GM12878 (cell line): ENCODE results near the gene OPA1. TPM values are rescaled to one million over a fixed set of nuclear protein-coding genes. Genes with fewer than 3 reads are reported as not detected.

Experiments used
- ATAC-seq: fragments of 200-7000 bp; cut with Tn5 transposase; 3 replicates; pipeline ENCODE4 v1.9.1; 2020; ENCODE audit warnings: mild to moderate bottlenecking, moderate library complexity
- BruUV-seq: library from RNA; stranded (reverse); fragments of 400-500 nt; replicated peaks from 2 replicates; lab custom pipeline; 2021; lab: Mats Ljungman, UMichigan
- CTCF ChIA-PET: fragments of 300-600 bp; sonication (Branson Sonifier 250); formaldehyde crosslinking; extraction: SDS; loops from one replicate; lab custom pipeline; 2021; ENCODE audit warnings: inconsistent platforms; lab: Yijun Ruan, JAX
- POLR2A ChIA-PET: fragments of 350-600 bp; formaldehyde crosslinking; extraction: SDS; loops from one replicate; lab custom pipeline; 2021; ENCODE audit warnings: inconsistent platforms; lab: Charles Lee
- RAD21 ChIA-PET: fragments of 300-600 bp; sonication (Branson Sonifier 250); formaldehyde crosslinking; loops from one replicate; lab custom pipeline; 2023; ENCODE audit warnings: antibody characterized with exemption; ENCODE audit not compliant: unreplicated experiment; lab: Charles Lee
- SMC1A ChIA-PET: fragments of 300-600 bp; sonication (Branson Sonifier 250); formaldehyde crosslinking; loops from one replicate; lab custom pipeline; 2023; ENCODE audit not compliant: unreplicated experiment, uncharacterized antibody; lab: Charles Lee
- DNase-seq: peaks from one replicate; pipeline ENCODE4 v3.0.0-alpha.2; 2011; ENCODE audit warnings: low read depth, low spot score
- FAIRE-seq: peaks from 3 replicates; lab custom pipeline; 2011; peaks lifted over from hg19 to GRCh38; lab: Jason Lieb, UNC
- H2AFZ ChIP-seq: 2 replicates; pipeline ENCODE4 v1.6.0; 2011; ENCODE audit warnings: low read depth, low read length, control low read depth; ENCODE audit not compliant: control insufficient read depth
- H3K27ac ChIP-seq: 2 replicates; pipeline ENCODE4 v1.5.1; 2011; ENCODE audit warnings: control low read depth; ENCODE audit not compliant: control insufficient read depth, insufficient read depth
- H3K27me3 ChIP-seq, 2 experiments: replicated peaks in 1 of 2; 2 replicates each; pipeline versions ENCODE4 v1.6.0 to v1.6.1; 2011; ENCODE audit warnings: low read length in 1 of 2; ENCODE audit not compliant: control insufficient read depth in 2 of 2, insufficient read depth in 2 of 2
- H3K36me3 ChIP-seq, 2 experiments: 2 replicates each; pipeline ENCODE4 v1.5.1; 2011; ENCODE audit warnings: low read length in 1 of 2; ENCODE audit not compliant: control insufficient read depth in 2 of 2, insufficient read depth in 2 of 2
- H3K4me1 ChIP-seq: 2 replicates; pipeline ENCODE4 v1.6.1; 2011; ENCODE audit warnings: mild to moderate bottlenecking, low read length, moderate library complexity, mixed read lengths; ENCODE audit not compliant: control insufficient read depth, insufficient read depth
- H3K4me2 ChIP-seq: 2 replicates; pipeline ENCODE4 v1.6.0; 2011; ENCODE audit warnings: control low read depth; ENCODE audit not compliant: control insufficient read depth, insufficient read depth
- H3K4me3 ChIP-seq: fragments of 200-600 bp; sonication (generic); 2 replicates; pipeline ENCODE4 v1.5.1; 2016
- H3K79me2 ChIP-seq: 2 replicates; pipeline ENCODE4 v1.6.0; 2011; ENCODE audit warnings: low read length; ENCODE audit not compliant: control insufficient read depth, insufficient read depth
- H3K9ac ChIP-seq: 2 replicates; pipeline ENCODE4 v1.8.0; 2011; ENCODE audit warnings: low read length, control low read depth, mixed read lengths; ENCODE audit not compliant: control insufficient read depth, insufficient read depth
- H3K9me3 ChIP-seq: replicated peaks from 3 replicates; pipeline ENCODE4 v1.5.1; 2011; ENCODE audit warnings: mild to moderate bottlenecking, low read length; ENCODE audit not compliant: control insufficient read depth, insufficient read depth
- H4K20me1 ChIP-seq: 2 replicates; pipeline ENCODE4 v1.6.0; 2011; ENCODE audit not compliant: control insufficient read depth, insufficient read depth
- BMI1 ChIP-seq: fragments of 450-650 bp; IDR thresholded peaks from 2 replicates; pipeline ENCODE4 v1.6.1; 2016; ENCODE audit warnings: mild to moderate bottlenecking, moderate library complexity, borderline replicate concordance
- CHD2 ChIP-seq: IDR thresholded peaks from 2 replicates; pipeline ENCODE4 v1.6.1; 2011; ENCODE audit warnings: low read depth, low read length, improper control_type of control experiment, borderline replicate concordance
- E2F4 ChIP-seq: IDR thresholded peaks from 2 replicates; pipeline ENCODE4 v1.6.1; 2012; ENCODE audit warnings: low read depth, low read length, improper control_type of control experiment
- FOS ChIP-seq: IDR thresholded peaks from 3 replicates; pipeline ENCODE4 v1.6.1; 2011; ENCODE audit warnings: borderline replicate concordance; ENCODE audit not compliant: insufficient read length; ENCODE audit errors: extremely low read depth
- IRF5 ChIP-seq: fragments of 450-650 bp; IDR thresholded peaks from 2 replicates; pipeline ENCODE4 v1.6.1; 2017; ENCODE audit warnings: borderline replicate concordance
- JUND ChIP-seq: IDR thresholded peaks from 2 replicates; pipeline ENCODE4 v1.6.1; 2012; ENCODE audit warnings: low read depth, mild to moderate bottlenecking, low read length, improper control_type of control experiment, moderate library complexity
- KAT2A ChIP-seq: conservative IDR thresholded peaks from 2 replicates; pipeline ENCODE4 v1.6.1; 2011; ENCODE audit warnings: low read depth, low read length; ENCODE audit not compliant: control insufficient read depth
- MEF2A ChIP-seq: IDR thresholded peaks from 2 replicates; pipeline ENCODE4 v1.6.1; 2011; ENCODE audit warnings: low read depth, mild to moderate bottlenecking, low read length, moderate library complexity; ENCODE audit not compliant: insufficient read depth
- NR2C2 ChIP-seq: IDR thresholded peaks from 2 replicates; pipeline ENCODE4 v1.6.1; 2011; ENCODE audit warnings: borderline replicate concordance, low read depth; ENCODE audit not compliant: control insufficient read depth, insufficient read length
- NRF1 ChIP-seq: conservative IDR thresholded peaks from 2 replicates; pipeline ENCODE4 v1.6.1; 2011; ENCODE audit warnings: mild to moderate bottlenecking, low read depth, low read length, improper control_type of control experiment
- RCOR1 ChIP-seq: conservative IDR thresholded peaks from 2 replicates; pipeline ENCODE4 v1.6.1; 2012; ENCODE audit warnings: low read depth, low read length, improper control_type of control experiment
- SMAD5 ChIP-seq: IDR thresholded peaks from 2 replicates; pipeline ENCODE4 v1.6.1; 2016; ENCODE audit warnings: antibody characterized with exemption, low read depth
- TCF7 ChIP-seq: IDR thresholded peaks from 2 replicates; pipeline ENCODE4 v1.6.1; 2014; ENCODE audit warnings: antibody characterized with exemption, borderline replicate concordance
- ZZZ3 ChIP-seq: IDR thresholded peaks from 2 replicates; pipeline ENCODE4 v1.6.1; 2011; ENCODE audit warnings: low read depth; ENCODE audit not compliant: control insufficient read depth, insufficient read length
- WGBS: methylation state at CpG from one replicate; pipeline ENCODE4 v1.1.6; 2016; ENCODE audit warnings: low lambda C conversion rate; ENCODE audit not compliant: insufficient replicate concordance, insufficient coverage; ENCODE audit errors: missing lambda C conversion rate; 5-methylcytosine and 5-hydroxymethylcytosine counted together
- in situ Hi-C: fragments of 300-500 bp; cut with MboI; formaldehyde crosslinking; loops from 9 replicates; pipeline ENCODE4 v1.14.3; 2018; ENCODE audit warnings: mixed read lengths
- intact Hi-C: fragments of 100-400 bp; cut with micrococcal nuclease; formaldehyde crosslinking; loops from one replicate; pipeline ENCODE4 v1.14.2; 2022; ENCODE audit not compliant: unreplicated experiment
- polyA plus RNA-seq, 11 experiments: library from polyadenylated mRNA; depleted of rRNA in 4 of 11; unstranded in 6 of 11; stranded (reverse) in 5 of 11; fragments of >200 nt; fragmentation: Nextera tagmentation in 4 of 11; fragmentation: Illumina TruSeq in 1 of 11; extraction: Ambion mirVana in 4 of 11; extraction: Trizol in 1 of 11; gene quantifications; 1 replicate in 1 of 11; 2 replicates in 10 of 11; pipeline versions ENCODE4 v1.2.1 to v1.2.3, GENCODE V29; 2011 to 2016; ENCODE audit warnings: inconsistent platforms in 2 of 11, missing spikeins in 2 of 11, low read depth in 1 of 11
- total RNA-seq, 4 experiments: library from RNA; depleted of rRNA in 3 of 4; stranded (reverse); fragments of >200 nt in 3 of 4; fragmentation: Illumina TruSeq in 1 of 4; extraction: Trizol in 1 of 4; gene quantifications; 2 replicates each; pipeline versions ENCODE4 v1.2.1 to v1.2.3, GENCODE V29; 2013 to 2021
- TF ChIP-seq, protein P1 (sequence below): IDR thresholded peaks from 2 replicates; pipeline ENCODE4 v1.6.1; 2011; ENCODE audit warnings: mild to moderate bottlenecking, low read depth, low read length, moderate library complexity; ENCODE audit not compliant: insufficient replicate concordance

OPA1 gene
- total and polyA plus RNA-seq, 10 of the 15 experiments (the other 5 are each of a cell fraction or from before 2014, with no cell fraction given): 14.7 to 108 (median 59.3) TPM

DNA sequence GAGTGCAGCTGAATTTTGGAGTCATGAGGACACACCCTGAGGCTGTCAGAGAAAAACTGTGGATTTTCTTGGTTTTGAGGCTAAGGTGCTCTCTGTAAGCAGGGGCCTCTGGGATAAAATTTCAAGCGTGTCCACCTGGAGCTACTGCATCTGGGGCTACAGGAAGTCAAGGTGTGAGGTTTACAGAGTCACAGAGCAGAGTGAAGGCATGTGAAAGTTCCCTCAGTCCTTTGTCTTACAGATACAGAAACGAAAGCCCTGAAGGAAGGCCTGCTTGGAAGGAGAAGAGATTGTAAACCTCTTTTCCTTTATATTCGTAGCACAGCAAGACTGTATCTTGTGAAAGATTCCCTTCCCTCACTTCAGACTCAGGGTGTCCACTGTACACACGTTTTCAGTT, 138.6 kb downstream of the OPA1 start (continued):
- TF ChIP-seq IRF5: no peak
- TF ChIP-seq ZZZ3: no peak
- TF ChIP-seq SMAD5: no peak
- TF ChIP-seq JUND: no peak
- no peak for TF ChIP-seq E2F4
- TF ChIP-seq BMI1: no peak
- no peak for TF ChIP-seq NR2C2
- TF ChIP-seq MEF2A: no peak
- no peak for TF ChIP-seq KAT2A
- no peak for TF ChIP-seq RCOR1

DNA sequence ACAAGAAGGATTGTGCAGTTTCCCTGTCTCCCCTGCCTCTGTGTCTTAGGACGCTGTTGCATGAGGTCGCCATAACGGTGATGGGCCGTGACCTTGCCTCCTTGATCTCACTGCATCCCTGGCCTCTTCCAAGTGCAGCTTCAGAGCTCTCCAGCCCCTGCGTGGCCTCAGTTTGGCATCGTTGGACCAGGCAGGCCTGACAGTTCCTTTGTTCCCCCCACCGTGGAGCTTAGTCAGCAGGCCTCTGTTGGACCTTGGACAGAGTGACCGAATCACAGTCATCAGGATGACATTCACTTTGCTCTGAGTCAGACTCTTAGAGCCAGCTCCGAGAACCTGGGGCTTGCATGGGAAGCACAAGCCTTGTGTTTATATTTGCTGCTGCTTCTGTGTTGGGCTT, 139.4 kb downstream of the OPA1 start:
- H3K9ac ChIP-seq: no peak overlapping the region
- BruUV-seq: no TSS peak
- ATAC-seq (no peak), FAIRE-seq (no peak)
- no peak overlapping the region for H2AFZ ChIP-seq
- intact Hi-C loops: no loop called here
- in situ Hi-C loops: no loop called here
- ChIA-PET RAD21 (no interaction called here), SMC1A (interaction anchor here (0.7 kb wide), 1 partner anchor 18 kb away, joined by 3 read pairs; no protein-coding TSS in a partner anchor)
- H3K36me3 ChIP-seq: no peaks in the 10 kb centered on the region
- H3K4me2 ChIP-seq: no peak overlapping the region
- H3K27ac ChIP-seq: no peak overlapping the region
- H3K4me1 ChIP-seq: no peaks in the 10 kb centered on the region
- no peaks in the 10 kb centered on the region for H4K20me1 ChIP-seq
- no peaks in the 10 kb centered on the region for H3K79me2 ChIP-seq
- WGBS: 43% methylated on average over 9 of the region's 9 CpGs
- TF ChIP-seq TCF7 (no peak), FOS (no peak), CHD2 (no peak), NRF1 (no peak)
- TF ChIP-seq, protein P1, sequence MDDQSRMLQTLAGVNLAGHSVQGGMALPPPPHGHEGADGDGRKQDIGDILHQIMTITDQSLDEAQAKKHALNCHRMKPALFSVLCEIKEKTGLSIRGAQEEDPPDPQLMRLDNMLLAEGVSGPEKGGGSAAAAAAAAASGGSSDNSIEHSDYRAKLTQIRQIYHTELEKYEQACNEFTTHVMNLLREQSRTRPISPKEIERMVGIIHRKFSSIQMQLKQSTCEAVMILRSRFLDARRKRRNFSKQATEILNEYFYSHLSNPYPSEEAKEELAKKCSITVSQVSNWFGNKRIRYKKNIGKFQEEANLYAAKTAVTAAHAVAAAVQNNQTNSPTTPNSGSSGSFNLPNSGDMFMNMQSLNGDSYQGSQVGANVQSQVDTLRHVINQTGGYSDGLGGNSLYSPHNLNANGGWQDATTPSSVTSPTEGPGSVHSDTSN: no peak
- TF ChIP-seq, all 136 proteins: peak for 0
- DNase-seq: no peak
- no peaks in the 10 kb centered on the region for H3K27me3 ChIP-seq
- no peak overlapping the region for H3K4me3 ChIP-seq
- POLR2A ChIA-PET: no interaction called here
- CTCF ChIA-PET: interaction anchor here (0.9 to 2.7 kb wide), 2 partner anchors 10 to 11 kb away, joined by 3 to 7 read pairs; no protein-coding TSS in a partner anchor
- H3K9me3 ChIP-seq: no peaks in the 10 kb centered on the region
